OCI-LY1 (cell line): Measurements from ENCODE around the gene OPN3.

Experiments used
- CTCF ChIP-seq: fragments of 200-600 bp; sonication (generic), shearing (Covaris generic); IDR thresholded peaks from 2 replicates; pipeline ENCODE4 v1.5.1; 2017; ENCODE audit warnings: mild to moderate bottlenecking, antibody characterized with exemption, low read length, moderate library complexity, mixed read lengths
- EZH2 ChIP-seq: fragments of 200-600 bp; sonication (generic), shearing (Covaris generic); IDR thresholded peaks from 2 replicates; pipeline ENCODE4 v1.8.0; 2017; ENCODE audit warnings: borderline replicate concordance, mixed run types, mild to moderate bottlenecking, antibody characterized with exemption, low read length, moderate library complexity, mixed read lengths

- no peak for TF ChIP-seq CTCF
- TF ChIP-seq EZH2: no peak
Measured at GRCh38 chr1:241635556-241636152, 4.5 kb downstream of the OPN3 start.
